HUES48 (cell line): Measurements from ENCODE around the gene CPB2.

Experiments
- H3K27ac ChIP-seq: one replicate; pipeline ENCODE4 v1.7.0; 2013; ENCODE audit warnings: low read depth, low read length, inconsistent platforms
- H3K27me3 ChIP-seq: 2 replicates; pipeline ENCODE4 v1.6.1; 2013; ENCODE audit warnings: mild to moderate bottlenecking, low read length; ENCODE audit not compliant: control insufficient read depth, insufficient read depth
- H3K36me3 ChIP-seq: 2 replicates; pipeline ENCODE4 v1.6.1; 2013; ENCODE audit warnings: low read length; ENCODE audit not compliant: control insufficient read depth, insufficient read depth
- H3K4me1 ChIP-seq: 2 replicates; pipeline ENCODE4 v1.6.1; 2013; ENCODE audit warnings: mild to moderate bottlenecking, low read length; ENCODE audit not compliant: control insufficient read depth, insufficient read depth
- H3K4me3 ChIP-seq: 2 replicates; pipeline ENCODE4 v1.5.1; 2013; ENCODE audit warnings: mild to moderate bottlenecking, low read depth, low read length
- H3K9ac ChIP-seq: 2 replicates; pipeline ENCODE4 v1.6.1; 2013; ENCODE audit warnings: mild to moderate bottlenecking, low read depth, low read length, moderate library complexity
- H3K9me3 ChIP-seq: 2 replicates; pipeline ENCODE4 v1.6.1; 2013; ENCODE audit warnings: low read length; ENCODE audit not compliant: control insufficient read depth, insufficient read depth

The CPB2 gene

DNA sequence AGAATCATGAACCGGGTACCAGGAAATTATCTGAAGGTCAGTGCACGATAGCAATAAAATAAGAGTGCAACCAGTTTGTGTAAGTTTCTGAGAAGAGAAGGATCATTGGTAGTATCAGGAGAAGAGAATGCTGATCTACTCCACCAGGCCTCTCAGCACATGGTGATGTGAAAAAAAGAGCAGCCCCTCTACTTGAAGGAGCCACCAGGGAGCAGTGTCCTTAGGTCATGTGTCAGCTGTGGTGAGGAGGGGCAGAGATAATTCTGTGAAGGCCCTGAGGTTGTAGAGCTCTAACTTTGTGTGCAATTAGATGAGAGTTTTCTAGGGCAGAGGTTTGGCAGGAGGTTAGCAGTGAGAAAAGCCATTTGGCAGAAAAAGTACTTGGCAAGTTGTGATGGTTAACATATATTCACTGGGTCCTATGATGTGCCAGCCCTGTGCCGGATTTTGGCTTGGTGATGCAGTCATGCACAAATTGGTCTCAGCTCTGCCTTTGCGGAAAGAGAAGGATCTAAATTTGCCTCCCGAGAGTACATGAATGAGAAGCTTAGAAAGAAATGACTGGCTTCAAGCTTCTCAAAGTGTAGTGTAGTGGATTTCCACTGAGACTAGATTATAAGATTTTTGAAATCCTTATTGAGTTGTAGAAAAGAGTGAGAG, 33.1 kb downstream of the CPB2 start:
- no peaks in the 10 kb centered on the region for H3K4me1 ChIP-seq
- no peaks in the 10 kb centered on the region for H3K9me3 ChIP-seq
- H3K27ac ChIP-seq: no peak overlapping the region
- H3K4me3 ChIP-seq: no peak overlapping the region
- H3K27me3 ChIP-seq: no peaks in the 10 kb centered on the region
- no peak overlapping the region for H3K9ac ChIP-seq
- no peaks in the 10 kb centered on the region for H3K36me3 ChIP-seq

DNA sequence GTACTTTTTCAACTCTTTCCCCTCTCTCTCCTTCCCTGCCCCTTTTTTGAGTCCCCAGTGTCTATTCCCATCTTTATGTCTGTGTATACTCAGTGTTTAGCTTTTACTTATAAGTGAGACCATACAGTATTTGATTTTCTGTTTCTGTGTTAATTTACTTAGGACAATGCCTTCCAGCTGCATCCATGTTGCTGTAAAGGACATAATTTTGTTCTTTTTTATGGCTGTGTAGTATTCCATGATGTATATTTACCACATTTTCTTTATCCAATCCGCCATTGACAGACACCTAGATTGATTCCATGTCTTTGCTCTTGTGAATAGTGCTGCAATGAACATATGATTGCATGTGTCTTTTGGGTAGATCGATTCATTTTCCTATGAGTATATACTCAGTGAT, 41.5 kb downstream of the CPB2 start:
- H3K9ac ChIP-seq: no peak overlapping the region
- H3K9me3 ChIP-seq: no peaks in the 10 kb centered on the region
- no peak overlapping the region for H3K4me3 ChIP-seq
- H3K27me3 ChIP-seq: no peaks in the 10 kb centered on the region
- H3K4me1 ChIP-seq: no peaks in the 10 kb centered on the region
- no peaks in the 10 kb centered on the region for H3K36me3 ChIP-seq
- H3K27ac ChIP-seq: no peak overlapping the region

DNA sequence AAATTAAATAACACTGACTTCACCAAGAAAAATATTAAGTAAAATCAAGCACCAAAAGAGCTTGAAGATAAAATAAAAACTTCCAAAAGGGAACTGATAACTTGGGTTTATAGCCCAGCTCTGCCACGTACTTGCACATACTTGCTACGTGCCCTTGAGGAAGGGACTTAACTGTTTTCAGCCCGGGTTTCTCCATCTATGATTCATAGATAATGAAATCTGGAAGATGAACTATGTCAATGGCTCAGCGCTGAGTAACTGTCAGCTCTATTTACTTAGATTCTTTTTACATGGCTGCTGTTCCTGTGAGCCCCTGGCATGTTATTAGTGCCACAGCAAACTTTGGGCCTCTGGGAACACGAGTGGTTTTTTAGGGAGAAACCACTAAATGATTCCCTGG, 42.6 kb downstream of the CPB2 start:
- H3K4me1 ChIP-seq: no peaks in the 10 kb centered on the region
- no peak overlapping the region for H3K4me3 ChIP-seq
- H3K27me3 ChIP-seq: no peaks in the 10 kb centered on the region
- no peak overlapping the region for H3K27ac ChIP-seq
- no peaks in the 10 kb centered on the region for H3K36me3 ChIP-seq
- H3K9ac ChIP-seq: no peak overlapping the region
- no peaks in the 10 kb centered on the region for H3K9me3 ChIP-seq

DNA sequence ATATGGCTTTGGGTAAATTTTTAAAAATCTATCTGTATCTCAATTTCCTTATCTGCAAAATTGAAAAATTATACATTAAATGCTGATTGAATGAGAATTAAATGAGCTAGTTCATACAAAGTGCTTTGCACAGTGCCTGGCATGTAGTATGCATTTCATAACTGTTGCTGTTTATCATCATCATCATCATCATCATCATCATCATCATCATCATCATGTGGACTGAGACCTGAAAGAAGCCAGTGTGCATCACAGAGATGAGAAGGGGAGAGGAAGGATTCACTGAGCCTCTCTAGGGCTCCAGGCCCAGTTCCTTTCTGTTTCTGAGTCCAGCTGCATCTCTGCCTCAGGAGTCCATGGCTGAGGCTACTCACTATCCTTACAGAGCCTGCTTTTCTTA, 45.4 kb downstream of the CPB2 start:
- no peaks in the 10 kb centered on the region for H3K9me3 ChIP-seq
- no peak overlapping the region for H3K9ac ChIP-seq
- no peak overlapping the region for H3K4me3 ChIP-seq
- H3K36me3 ChIP-seq: no peaks in the 10 kb centered on the region
- H3K4me1 ChIP-seq: no peaks in the 10 kb centered on the region
- no peak overlapping the region for H3K27ac ChIP-seq
- H3K27me3 ChIP-seq: no peaks in the 10 kb centered on the region

DNA sequence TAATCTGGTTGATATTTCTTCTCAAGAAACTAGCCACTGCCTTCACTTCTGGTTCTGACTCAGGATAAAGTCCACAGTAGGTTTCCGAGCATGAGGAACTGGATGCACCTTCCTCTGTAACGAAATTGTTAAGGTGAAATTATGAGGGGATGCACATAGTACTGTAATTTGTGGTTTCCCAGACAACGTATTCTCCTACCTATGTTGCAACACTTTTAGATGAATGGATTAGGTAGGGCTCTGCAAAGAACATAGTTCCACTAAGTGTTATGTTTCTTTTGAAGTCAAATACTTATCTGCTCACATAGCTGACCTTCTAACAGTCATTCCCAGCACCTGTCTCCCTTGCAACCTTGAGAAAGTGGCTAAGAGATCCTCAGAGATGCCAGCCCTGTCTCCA, 46.6 kb downstream of the CPB2 start:
- Histone ChIP-seq H3K4me3 (no peak overlapping the region), H3K9ac (no peak overlapping the region), H3K4me1 (no peaks in the 10 kb centered on the region), H3K27ac (no peak overlapping the region), H3K9me3 (no peaks in the 10 kb centered on the region), H3K27me3 (no peaks in the 10 kb centered on the region), H3K36me3 (no peaks in the 10 kb centered on the region)

DNA sequence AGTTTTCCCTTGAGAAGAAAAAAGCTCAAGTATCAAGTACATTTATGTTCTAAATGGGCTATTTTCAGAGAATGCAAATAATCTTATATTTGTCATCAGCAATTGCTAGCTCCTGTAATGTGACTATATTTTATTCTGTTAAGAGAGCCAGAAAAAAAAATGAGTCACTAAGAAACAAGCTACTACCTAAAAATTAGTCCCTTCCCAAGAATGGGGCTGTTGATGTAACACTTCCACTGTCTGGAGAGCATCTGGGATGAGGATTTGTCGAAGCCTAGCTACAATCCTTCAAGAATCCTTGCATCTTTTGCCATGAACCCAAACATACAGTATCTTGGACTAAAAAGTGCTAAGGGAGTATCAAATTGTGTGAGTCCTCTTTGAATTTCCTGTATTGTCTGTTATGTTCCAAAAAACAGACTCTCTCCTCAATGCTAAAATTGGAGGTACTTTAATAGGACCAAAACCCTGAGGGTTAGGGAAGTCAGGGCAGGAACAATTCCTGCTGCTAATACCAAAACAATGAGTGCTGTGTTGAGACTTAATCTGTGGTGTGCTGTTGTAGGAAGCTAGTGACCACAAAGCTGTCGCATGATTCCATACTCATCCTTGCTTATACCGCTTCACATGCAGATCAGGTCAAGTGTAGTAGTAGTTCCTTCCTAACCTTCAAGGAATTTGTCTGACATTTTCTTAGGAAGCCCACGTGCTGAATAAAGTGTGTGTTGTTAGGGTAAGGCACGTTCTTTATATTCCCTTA, 47.4 kb downstream of the CPB2 start:
- Histone ChIP-seq H3K36me3 (no peaks in the 10 kb centered on the region), H3K27ac (no peak overlapping the region), H3K27me3 (no peaks in the 10 kb centered on the region), H3K9ac (no peak overlapping the region), H3K9me3 (no peaks in the 10 kb centered on the region), H3K4me1 (no peaks in the 10 kb centered on the region), H3K4me3 (no peak overlapping the region)

DNA sequence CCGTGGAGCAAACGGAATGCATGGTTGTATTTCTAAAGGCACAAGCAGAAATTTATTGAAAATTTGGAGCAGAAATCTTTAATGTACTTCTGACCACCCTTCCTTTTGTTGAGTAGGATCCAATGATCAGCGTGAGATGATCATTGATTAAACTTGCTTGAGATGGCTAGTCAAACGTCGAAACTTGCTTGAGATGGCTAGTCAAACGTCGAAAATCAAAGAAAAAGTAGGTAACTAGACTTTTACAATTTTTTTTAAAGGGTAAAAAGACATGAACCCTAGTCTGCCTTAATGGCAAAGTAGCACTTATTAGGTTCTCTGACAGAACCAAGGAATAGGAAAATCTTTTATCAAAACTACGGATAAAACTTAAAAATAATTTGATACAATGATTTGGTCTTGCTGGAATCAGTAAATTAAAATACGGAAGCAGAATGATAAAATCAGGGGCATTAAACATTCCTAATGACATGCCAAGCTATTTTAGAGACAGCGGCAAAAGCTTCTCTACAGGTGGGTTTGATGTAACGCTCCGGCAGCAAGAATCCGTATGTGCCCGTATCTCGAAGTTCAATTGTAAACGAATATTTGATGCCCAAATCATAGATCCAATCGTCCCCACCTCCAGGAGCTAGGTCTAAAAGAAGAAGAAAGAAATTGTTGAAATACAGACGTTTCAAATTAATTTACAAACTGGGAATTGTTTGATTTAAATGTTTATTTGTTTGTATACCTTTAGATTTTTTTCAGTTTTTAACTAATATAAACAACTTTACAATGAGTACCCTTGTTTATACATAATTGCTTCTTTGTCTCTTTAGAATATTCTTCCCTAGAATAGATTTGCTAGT, 51.4 kb downstream of the CPB2 start:
- peak overlapping the region; percentile 90 for H3K9ac ChIP-seq
- H3K4me1 ChIP-seq: peaks cover 3% of the 10 kb centered on the region; the same call in 1 of the 2 replicates
- no peaks in the 10 kb centered on the region for H3K9me3 ChIP-seq
- no peaks in the 10 kb centered on the region for H3K36me3 ChIP-seq
- peak overlapping the region; percentile 96 for H3K4me3 ChIP-seq
- H3K27me3 ChIP-seq: no peaks in the 10 kb centered on the region
- H3K27ac ChIP-seq: peak overlapping the region; percentile 94

DNA sequence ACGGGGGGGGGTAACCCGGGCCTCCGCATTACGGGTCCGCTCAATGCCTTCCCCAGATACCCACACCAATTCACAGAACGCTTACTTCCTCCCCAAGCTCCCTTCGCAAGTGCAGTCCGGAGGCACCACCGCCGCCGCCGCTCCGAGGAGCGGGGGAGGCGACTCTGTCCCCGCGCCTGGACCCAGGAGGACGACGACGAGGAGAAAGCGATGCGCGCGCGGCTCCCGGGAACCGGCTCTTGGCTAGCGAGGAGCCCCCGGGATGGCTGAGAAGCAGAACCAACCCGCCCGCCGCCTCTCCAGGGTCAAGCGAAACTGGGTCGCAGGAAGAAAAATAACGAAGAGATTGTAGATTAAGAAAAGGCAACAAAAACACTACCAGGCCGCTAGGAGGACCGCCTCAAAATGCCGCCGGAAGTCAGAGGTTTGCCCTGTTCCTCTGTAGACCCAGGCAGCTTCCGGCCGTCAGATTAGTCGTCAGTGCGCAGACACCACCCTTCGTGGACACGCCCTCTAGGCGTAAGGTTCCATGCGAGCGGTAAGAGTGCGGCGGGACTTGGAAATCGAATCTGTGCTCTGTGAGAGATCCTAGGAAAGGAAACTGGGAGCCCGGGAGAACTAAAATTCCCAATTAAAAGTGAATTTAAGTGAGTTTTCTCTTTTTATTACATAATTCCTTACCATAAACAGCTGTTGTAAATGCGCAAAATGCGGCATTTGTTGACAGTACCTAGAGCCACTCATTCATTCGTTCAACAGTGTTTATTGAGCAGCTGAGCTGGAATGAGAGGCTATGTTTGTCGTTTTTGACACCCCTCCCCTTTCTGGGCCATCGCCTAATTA, 52.3 kb downstream of the CPB2 start, which contains the start of gene ZC3H13:
Gene ZC3H13, minus strand, starts transcription at position 428 of the 843 bp plus-strand sequence. CDS start 7,239 bp downstream, outside the sequence.
- H3K4me1 ChIP-seq: peaks cover 3% of the 10 kb centered on the region; the same call in 1 of the 2 replicates

DNA sequence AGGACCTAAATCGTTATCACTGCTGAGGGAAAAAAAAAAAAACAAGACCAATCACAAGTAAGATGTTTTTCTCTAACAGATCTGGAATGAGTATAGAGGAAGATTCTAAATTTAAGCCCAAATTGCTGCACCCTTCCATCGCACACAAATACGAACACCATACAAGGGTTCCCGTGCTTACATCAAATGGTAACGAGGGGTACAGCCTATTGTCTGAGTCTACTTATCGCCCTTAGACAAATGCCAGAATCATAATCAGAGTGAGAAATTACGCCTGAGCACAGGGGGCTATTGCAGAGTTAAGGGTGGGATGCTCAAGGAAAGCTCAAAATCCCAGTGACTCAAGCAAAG, 52.9 kb downstream of the CPB2 start:
- Histone ChIP-seq H3K9ac (peak overlapping the region; percentile 90), H3K9me3 (no peaks in the 10 kb centered on the region), H3K36me3 (no peaks in the 10 kb centered on the region), H3K27me3 (no peaks in the 10 kb centered on the region), H3K27ac (peak overlapping the region; percentile 94), H3K4me3 (peak overlapping the region; percentile 96), H3K4me1 (peaks cover 3% of the 10 kb centered on the region; the same call in 1 of the 2 replicates)

More for the DNA sequence above, 52.3 kb downstream of the CPB2 start, which contains the start of gene ZC3H13:
- peak within 1 kb of the TSS; percentile 96 for H3K4me3 ChIP-seq
- no peaks in the 10 kb centered on the region for H3K9me3 ChIP-seq
- no peaks in the 10 kb centered on the region for H3K27me3 ChIP-seq
- peak within 1 kb of the TSS; percentile 94 for H3K27ac ChIP-seq
- H3K36me3 ChIP-seq: no peaks in the 10 kb centered on the region
- peak within 1 kb of the TSS; percentile 90 for H3K9ac ChIP-seq

DNA sequence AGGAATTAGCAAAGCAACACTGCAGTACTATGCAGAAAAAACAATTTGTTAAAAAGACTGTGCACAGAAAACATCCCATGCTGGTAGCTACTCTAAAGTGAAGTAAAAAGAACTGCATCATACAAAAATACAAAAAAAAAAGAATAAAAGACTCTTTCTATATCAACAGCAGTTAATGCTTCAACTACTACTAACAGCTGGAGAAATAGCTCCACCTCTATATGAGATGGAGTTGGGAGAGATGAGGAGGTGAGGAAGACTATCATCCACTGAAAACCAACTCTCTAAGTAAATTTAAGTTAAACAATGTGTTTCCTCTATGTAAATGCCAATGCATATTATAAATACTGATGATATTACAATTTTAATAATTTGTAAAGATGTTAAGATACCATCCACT, 54.1 kb downstream of the CPB2 start:
- H3K27me3 ChIP-seq: no peaks in the 10 kb centered on the region
- no peaks in the 10 kb centered on the region for H3K36me3 ChIP-seq
- no peak overlapping the region for H3K9ac ChIP-seq
- H3K9me3 ChIP-seq: no peaks in the 10 kb centered on the region
- H3K27ac ChIP-seq: no peak overlapping the region
- peak overlapping the region; percentile 96 for H3K4me3 ChIP-seq
- H3K4me1 ChIP-seq: peaks cover 3% of the 10 kb centered on the region; the same call in 1 of the 2 replicates
